ENCODE data around the gene LSAMP.

The LSAMP gene

GRCh38 chr3:116291141-116291540 is 154.1 kb downstream of the LSAMP start:
- no peak for DNase-seq (ENCODE audit: low read depth)

- no peak for DNase-seq (ENCODE audit: low read depth)
Measured at GRCh38 chr3:116288485-116288884, 156.8 kb downstream of the LSAMP start.

- DNase-seq (ENCODE audit: low read depth), result no peak
Measured at GRCh38 chr3:116285781-116286421, 159.4 kb downstream of the LSAMP start.

GRCh38 chr3:116281313-116282143 is 163.8 kb downstream of the LSAMP start:
- no peak for DNase-seq (ENCODE audit: low read depth)

- DNase-seq (ENCODE audit: low read depth), result no peak
Measured at GRCh38 chr3:116280130-116280740, 165.1 kb downstream of the LSAMP start.

- DNase-seq (ENCODE audit: low read depth), result no peak
Measured at GRCh38 chr3:116276675-116277074, 168.6 kb downstream of the LSAMP start.

GRCh38 chr3:116270056-116270455 is 175.2 kb downstream of the LSAMP start:
- DNase-seq (ENCODE audit: low read depth), result no peak

- DNase-seq (ENCODE audit: low read depth), result no peak
Measured at GRCh38 chr3:116267116-116267515, 178.2 kb downstream of the LSAMP start.

GRCh38 chr3:116265976-116266584 is 179.2 kb downstream of the LSAMP start:
- DNase-seq (ENCODE audit: low read depth), result no peak

- no peak for DNase-seq (ENCODE audit: low read depth)
Measured at GRCh38 chr3:116265320-116265695, 180.0 kb downstream of the LSAMP start.

GRCh38 chr3:116264546-116265319 is 180.6 kb downstream of the LSAMP start:
- DNase-seq (ENCODE audit: low read depth), result no peak

GRCh38 chr3:116263842-116264545 is 181.3 kb downstream of the LSAMP start:
- DNase-seq (ENCODE audit: low read depth), result no peak

- DNase-seq (ENCODE audit: low read depth), result no peak
Measured at GRCh38 chr3:116260491-116260890, 184.8 kb downstream of the LSAMP start.

GRCh38 chr3:116259984-116260383 is 185.3 kb downstream of the LSAMP start:
- no peak for DNase-seq (ENCODE audit: low read depth)

- no peak for DNase-seq (ENCODE audit: low read depth)
Measured at GRCh38 chr3:116256843-116257485, 188.3 kb downstream of the LSAMP start.

- no peak for DNase-seq (ENCODE audit: low read depth)
Measured at GRCh38 chr3:116254541-116254940, 190.7 kb downstream of the LSAMP start.

- no peak for DNase-seq (ENCODE audit: low read depth)
Measured at GRCh38 chr3:116253511-116253910, 191.8 kb downstream of the LSAMP start.

- no peak for DNase-seq (ENCODE audit: low read depth)
Measured at GRCh38 chr3:116247605-116248004, 197.7 kb downstream of the LSAMP start.

- DNase-seq (ENCODE audit: low read depth), result no peak
Measured at GRCh38 chr3:116246406-116246980, 198.8 kb downstream of the LSAMP start.

- DNase-seq (ENCODE audit: low read depth), result no peak
Measured at GRCh38 chr3:116242825-116243224, 202.5 kb downstream of the LSAMP start.

All from CMK (cell line).